ENCODE results near the gene RIN3.

DNA sequence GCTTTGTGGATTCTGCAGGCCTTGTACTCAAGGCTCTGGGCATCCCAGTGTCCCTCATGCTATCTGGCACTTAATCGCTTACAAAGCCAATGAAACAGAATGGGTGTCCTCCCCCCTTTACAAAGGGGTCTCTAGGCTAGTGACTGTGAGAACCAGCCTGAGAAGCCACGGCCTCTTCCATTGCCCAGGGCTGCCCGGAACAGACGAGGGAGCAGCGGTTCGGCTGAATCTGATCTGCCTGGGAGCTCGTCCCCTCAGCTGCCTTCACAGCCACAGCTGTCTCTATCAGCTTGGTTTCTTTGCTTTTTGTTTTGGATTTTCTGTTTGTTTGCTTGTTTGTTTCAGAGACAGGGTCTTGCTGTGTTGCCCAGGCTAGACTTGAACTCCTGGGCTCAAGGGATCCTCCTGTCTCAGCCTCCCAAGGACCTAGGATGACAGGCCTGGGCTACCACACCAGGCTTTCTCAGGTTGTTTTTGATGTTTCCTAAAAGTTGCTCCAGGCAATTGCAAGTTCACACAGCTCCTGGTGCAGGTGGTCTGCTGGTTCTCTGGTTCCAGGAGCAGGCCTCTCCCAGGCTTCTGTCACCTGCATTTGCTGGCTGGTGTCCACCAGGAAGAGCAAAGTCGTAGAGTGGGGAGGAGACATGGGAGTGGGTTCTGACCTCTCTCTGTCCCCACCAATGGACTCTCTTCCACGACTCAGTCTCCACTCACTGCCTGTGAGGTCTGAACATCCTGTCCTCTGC is 10.9 kb upstream of the RIN3 start:
- TF ChIP-seq, protein P1, sequence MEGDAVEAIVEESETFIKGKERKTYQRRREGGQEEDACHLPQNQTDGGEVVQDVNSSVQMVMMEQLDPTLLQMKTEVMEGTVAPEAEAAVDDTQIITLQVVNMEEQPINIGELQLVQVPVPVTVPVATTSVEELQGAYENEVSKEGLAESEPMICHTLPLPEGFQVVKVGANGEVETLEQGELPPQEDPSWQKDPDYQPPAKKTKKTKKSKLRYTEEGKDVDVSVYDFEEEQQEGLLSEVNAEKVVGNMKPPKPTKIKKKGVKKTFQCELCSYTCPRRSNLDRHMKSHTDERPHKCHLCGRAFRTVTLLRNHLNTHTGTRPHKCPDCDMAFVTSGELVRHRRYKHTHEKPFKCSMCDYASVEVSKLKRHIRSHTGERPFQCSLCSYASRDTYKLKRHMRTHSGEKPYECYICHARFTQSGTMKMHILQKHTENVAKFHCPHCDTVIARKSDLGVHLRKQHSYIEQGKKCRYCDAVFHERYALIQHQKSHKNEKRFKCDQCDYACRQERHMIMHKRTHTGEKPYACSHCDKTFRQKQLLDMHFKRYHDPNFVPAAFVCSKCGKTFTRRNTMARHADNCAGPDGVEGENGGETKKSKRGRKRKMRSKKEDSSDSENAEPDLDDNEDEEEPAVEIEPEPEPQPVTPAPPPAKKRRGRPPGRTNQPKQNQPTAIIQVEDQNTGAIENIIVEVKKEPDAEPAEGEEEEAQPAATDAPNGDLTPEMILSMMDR (IDR thresholded peaks at IDR 0.05) = no peak
- TF ChIP-seq POLR2A (IDR thresholded peaks at IDR 0.05) = no peak
